H9 (cell line): ENCODE data around the gene MARK4. TPM values are rescaled to one million over a fixed set of nuclear protein-coding genes. Genes with fewer than 3 reads are reported as not detected.
"Not testable (repeated sequence)": the region's sequence is repeated elsewhere in the genome, so short reads cannot be mapped to it uniquely, and the experiment has no call there.

Source experiments
- DNase-seq: peaks from one replicate; pipeline ENCODE4 v3.0.0-alpha.2; 2017
- H2AFZ ChIP-seq: one replicate; pipeline ENCODE4 v1.6.1; 2013; ENCODE audit warnings: mild to moderate bottlenecking, low read length, control low read depth, moderate library complexity
- H2AK5ac ChIP-seq: 2 replicates; pipeline ENCODE4 v1.6.1; 2013; ENCODE audit warnings: low read length, control low read depth, mixed read lengths; ENCODE audit not compliant: insufficient read length
- H2BK120ac ChIP-seq: one replicate; pipeline ENCODE4 v1.6.1; 2013; ENCODE audit warnings: low read depth, mild to moderate bottlenecking, low read length, control low read depth, inconsistent platforms; ENCODE audit not compliant: poor library complexity, severe bottlenecking
- H2BK12ac ChIP-seq: 2 replicates; pipeline ENCODE4 v1.6.1; 2013; ENCODE audit warnings: low read length, control low read depth, mixed read lengths, low read depth; ENCODE audit not compliant: insufficient read length
- H2BK15ac ChIP-seq: 2 replicates; pipeline ENCODE4 v1.6.1; 2013; ENCODE audit warnings: low read depth, low read length, control low read depth
- H2BK20ac ChIP-seq: one replicate; pipeline ENCODE4 v1.6.1; 2013; ENCODE audit warnings: low read depth, mild to moderate bottlenecking, low read length, control low read depth, inconsistent platforms; ENCODE audit not compliant: poor library complexity, severe bottlenecking
- H2BK5ac ChIP-seq: 2 replicates; pipeline ENCODE4 v1.6.1; 2013; ENCODE audit warnings: low read length, control low read depth, mixed read lengths; ENCODE audit not compliant: insufficient read length
- H3K14ac ChIP-seq: 2 replicates; pipeline ENCODE4 v1.6.1; 2013; ENCODE audit warnings: low read length, control low read depth; ENCODE audit not compliant: insufficient read depth
- H3K18ac ChIP-seq: 2 replicates; pipeline ENCODE4 v1.6.1; 2013; ENCODE audit warnings: low read depth, mild to moderate bottlenecking, mixed read lengths, low read length, control low read depth; ENCODE audit not compliant: insufficient read length
- H3K23ac ChIP-seq: 2 replicates; pipeline ENCODE4 v1.6.1; 2013; ENCODE audit warnings: low read length, control low read depth, mixed read lengths, low read depth; ENCODE audit not compliant: insufficient read length
- H3K23me2 ChIP-seq: 2 replicates; pipeline ENCODE4 v1.6.1; 2013; ENCODE audit warnings: low read depth, mild to moderate bottlenecking, mixed read lengths, low read length, control low read depth; ENCODE audit not compliant: insufficient read length, poor library complexity, severe bottlenecking
- H3K27ac ChIP-seq: 2 replicates; pipeline ENCODE4 v1.5.1; 2013; ENCODE audit warnings: low read length, control low read depth, mixed read lengths, low read depth; ENCODE audit not compliant: insufficient read length
- H3K27me3 ChIP-seq: 2 replicates; pipeline ENCODE4 v1.6.1; 2013; ENCODE audit warnings: low read length, control low read depth, inconsistent platforms; ENCODE audit not compliant: insufficient read depth
- H3K4ac ChIP-seq: 2 replicates; pipeline ENCODE4 v1.6.1; 2013; ENCODE audit warnings: low read depth, mild to moderate bottlenecking, control low read depth, inconsistent platforms, low read length, moderate library complexity
- H3K4me1 ChIP-seq: 2 replicates; pipeline ENCODE4 v1.6.1; 2013; ENCODE audit warnings: low read length, control low read depth, inconsistent platforms; ENCODE audit not compliant: insufficient read depth
- H3K4me2 ChIP-seq: 2 replicates; pipeline ENCODE4 v1.6.1; 2013; ENCODE audit warnings: low read length, control low read depth, mixed read lengths; ENCODE audit not compliant: insufficient read length, insufficient read depth
- H3K56ac ChIP-seq: 2 replicates; pipeline ENCODE4 v1.6.1; 2013; ENCODE audit warnings: low read depth, mild to moderate bottlenecking, mixed read lengths, low read length, control low read depth; ENCODE audit not compliant: insufficient read length
- H3K79me1 ChIP-seq: 2 replicates; pipeline ENCODE4 v1.6.1; 2013; ENCODE audit warnings: low read depth, mild to moderate bottlenecking, moderate library complexity, low read length, control low read depth, inconsistent platforms; ENCODE audit not compliant: insufficient read depth, poor library complexity, severe bottlenecking
- H3K79me2 ChIP-seq: 2 replicates; pipeline ENCODE4 v1.6.1; 2013; ENCODE audit warnings: low read length, control low read depth, inconsistent platforms; ENCODE audit not compliant: insufficient read depth
- H3K9ac ChIP-seq: 2 replicates; pipeline ENCODE4 v1.6.1; 2013; ENCODE audit warnings: low read length, control low read depth, mixed read lengths; ENCODE audit not compliant: insufficient read length; ENCODE audit errors: extremely low read depth
- H3K9me3 ChIP-seq: one replicate; pipeline ENCODE4 v1.6.1; 2013; ENCODE audit warnings: low read depth, low read length, inconsistent platforms; ENCODE audit not compliant: control insufficient read depth
- H3T11ph ChIP-seq: one replicate; pipeline ENCODE4 v1.6.1; 2013; ENCODE audit warnings: mild to moderate bottlenecking, low read length, control low read depth, inconsistent platforms
- H4K20me1 ChIP-seq: one replicate; pipeline ENCODE4 v1.6.1; 2013; ENCODE audit not compliant: control insufficient read depth, insufficient read length, insufficient read depth
- H4K5ac ChIP-seq: 2 replicates; pipeline ENCODE4 v1.6.1; 2013; ENCODE audit warnings: low read depth, mild to moderate bottlenecking, mixed read lengths, low read length, control low read depth; ENCODE audit not compliant: insufficient read length
- H4K8ac ChIP-seq: replicated peaks from 2 replicates; pipeline ENCODE4 v1.6.1; 2013; ENCODE audit warnings: low read length, control low read depth, mixed read lengths, low read depth; ENCODE audit not compliant: insufficient read length
- H4K91ac ChIP-seq: 2 replicates; pipeline ENCODE4 v1.6.1; 2013; ENCODE audit warnings: low read depth, mild to moderate bottlenecking, moderate library complexity, mixed read lengths, low read length, control low read depth; ENCODE audit not compliant: insufficient read length
- H3K27ac Mint-ChIP-seq, 3 experiments: 2 replicates in 2 of 3; 3 replicates in 1 of 3; pipeline ENCODE4 v1.8.0; 2020 to 2021; ENCODE audit warnings: mixed read lengths in 3 of 3, mild to moderate bottlenecking in 1 of 3, moderate library complexity in 1 of 3
- H3K27me3 Mint-ChIP-seq: 2 replicates; pipeline ENCODE4 v1.8.0; 2021; ENCODE audit warnings: low read depth, mild to moderate bottlenecking, moderate library complexity, mixed read lengths
- H3K36me3 Mint-ChIP-seq, 3 experiments: 2 replicates in 2 of 3; 3 replicates in 1 of 3; pipeline ENCODE4 v1.8.0; 2020 to 2021; ENCODE audit warnings: low read depth in 3 of 3, mixed read lengths in 3 of 3; ENCODE audit not compliant: insufficient read depth in 1 of 3
- H3K4me1 Mint-ChIP-seq, 2 experiments: 2 replicates each; pipeline ENCODE4 v1.8.0; 2020; ENCODE audit warnings: mixed read lengths in 2 of 2
- H3K4me3 Mint-ChIP-seq, 2 experiments: 2 replicates in 1 of 2; 3 replicates in 1 of 2; pipeline ENCODE4 v1.8.0; 2020 to 2021; ENCODE audit warnings: mild to moderate bottlenecking in 2 of 2, mixed read lengths in 2 of 2, moderate library complexity in 1 of 2
- H3K9me3 Mint-ChIP-seq, 2 experiments: 2 replicates in 1 of 2; 3 replicates in 1 of 2; pipeline ENCODE4 v1.8.0; 2020; ENCODE audit warnings: mild to moderate bottlenecking in 2 of 2, mixed read lengths in 2 of 2, moderate library complexity in 1 of 2
- CTCF ChIP-seq: fragments of 200-600 bp; sonication (generic); conservative IDR thresholded peaks from 3 replicates; pipeline ENCODE4 v1.8.0; 2021; ENCODE audit warnings: antibody characterized with exemption, mild to moderate bottlenecking
- WGBS: extraction: QIAGEN DNeasy Blood & Tissue Kit; methylation state at CpG from one replicate; pipeline ENCODE4 v1.1.7; 2013; ENCODE audit warnings: missing lambda C conversion rate, low lambda C conversion rate, mixed read lengths; ENCODE audit not compliant: insufficient read length; ENCODE audit errors: extremely low coverage; 5-methylcytosine and 5-hydroxymethylcytosine counted together
- total RNA-seq: library from RNA; stranded (reverse); gene quantifications from 2 replicates; pipeline ENCODE4 v1.2.1, GENCODE V29; 2021

Gene MARK4
- total RNA-seq, 1 experiment from 2014 or later = 44.7 TPM

DNA sequence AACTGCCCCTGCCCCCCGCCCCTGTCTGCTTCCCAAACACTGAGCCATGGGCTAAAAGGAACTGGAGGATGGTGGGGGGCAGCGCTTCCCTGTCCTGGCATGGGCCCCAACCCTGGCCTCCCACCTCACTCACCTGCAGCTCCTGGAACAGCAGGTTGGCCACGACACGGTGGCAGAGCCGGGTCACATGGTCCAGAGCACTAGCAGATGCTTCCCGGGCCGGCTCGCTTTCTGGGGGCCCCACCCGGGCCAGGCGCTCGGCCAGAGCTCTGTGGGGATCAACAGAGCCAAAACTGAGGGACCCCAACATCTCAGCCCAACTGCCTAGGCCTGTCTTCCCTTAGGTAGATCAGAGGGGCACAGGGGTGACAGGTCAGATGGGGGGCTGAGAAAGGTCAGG lies 26.4 kb upstream of the MARK4 start:
- H3K9me3 ChIP-seq = no peaks in the 10 kb centered on the region
- no peak overlapping the region for H3T11ph ChIP-seq
- H2AK5ac ChIP-seq = no peak overlapping the region
- H3K56ac ChIP-seq = no peak overlapping the region
- DNase-seq = no peak
- H2BK5ac ChIP-seq = no peak overlapping the region
- H3K4me1 ChIP-seq = no peaks in the 10 kb centered on the region
- H3K79me2 ChIP-seq = no peaks in the 10 kb centered on the region
- no peaks in the 10 kb centered on the region for H3K79me1 ChIP-seq
- no peak overlapping the region for H4K91ac ChIP-seq
- TF ChIP-seq CTCF = no peak
- H3K27ac Mint-ChIP-seq = no peak overlapping the region
- H3K9ac ChIP-seq = no peak overlapping the region
- H4K20me1 ChIP-seq = no peaks in the 10 kb centered on the region
- H2BK120ac ChIP-seq = no peak overlapping the region
- no peaks in the 10 kb centered on the region for H3K27me3 ChIP-seq
- no peak overlapping the region for H2BK12ac ChIP-seq
- no peak overlapping the region; the same call in 1 of the 2 replicates for H3K14ac ChIP-seq
- H3K23me2 ChIP-seq = no peaks in the 10 kb centered on the region
- H3K27me3 Mint-ChIP-seq = peaks cover 68% of the 10 kb centered on the region
- no peak overlapping the region for H4K5ac ChIP-seq
- no peak overlapping the region for H3K23ac ChIP-seq
- no peak overlapping the region for H3K4ac ChIP-seq
- no peak overlapping the region for H4K8ac ChIP-seq
- H3K4me1 Mint-ChIP-seq = peaks cover 0 to 4% of the 10 kb centered on the region in 2 experiments; a peak in 1 of 4 replicates
- H3K9me3 Mint-ChIP-seq = no peaks in the 10 kb centered on the region
- no peak overlapping the region for H3K27ac ChIP-seq
- no peak overlapping the region for H2BK15ac ChIP-seq
- no peak overlapping the region for H3K18ac ChIP-seq
- H3K4me3 Mint-ChIP-seq = no peak overlapping the region
- H2BK20ac ChIP-seq = no peak overlapping the region
- no peak overlapping the region for H2AFZ ChIP-seq
- no peaks in the 10 kb centered on the region for H3K36me3 Mint-ChIP-seq
- no CpG with 5 or more reads among the region's 11 CpGs for WGBS
- H3K4me2 ChIP-seq = no peak overlapping the region

DNA sequence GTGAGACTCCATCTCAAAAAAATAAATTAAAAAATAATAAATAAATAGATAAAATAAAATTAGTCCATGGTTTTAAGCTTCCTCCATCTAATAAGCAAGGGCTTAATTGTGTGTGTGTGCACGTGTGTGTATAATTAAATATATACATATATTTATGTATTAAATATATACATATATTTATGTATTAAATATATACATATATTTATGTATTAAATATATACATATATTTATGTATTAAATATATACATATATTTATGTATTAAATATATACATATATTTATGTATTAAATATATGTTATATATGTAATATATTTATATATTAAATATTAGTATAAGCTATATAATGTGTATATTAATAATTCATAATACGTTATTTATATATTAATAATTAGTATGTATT lies 22.0 kb upstream of the MARK4 start:
- peaks cover 15% of the 10 kb centered on the region for H3K27me3 ChIP-seq
- H3K56ac ChIP-seq, H4K5ac ChIP-seq, H3K36me3 Mint-ChIP-seq, H4K20me1 ChIP-seq, DNase-seq, H2BK15ac ChIP-seq, H3K9ac ChIP-seq, H4K8ac ChIP-seq, H3K4me3 Mint-ChIP-seq, H3K4me2 ChIP-seq, H3K23me2 ChIP-seq, H4K91ac ChIP-seq, H3K9me3 Mint-ChIP-seq, H3K27ac ChIP-seq, H2AK5ac ChIP-seq, H2AFZ ChIP-seq, H2BK12ac ChIP-seq, H3K4me1 Mint-ChIP-seq, H2BK5ac ChIP-seq, H3K27ac Mint-ChIP-seq, H3K14ac ChIP-seq, H2BK120ac ChIP-seq, H3T11ph ChIP-seq, H3K23ac ChIP-seq, H3K79me1 ChIP-seq, H3K4me1 ChIP-seq, H2BK20ac ChIP-seq, H3K18ac ChIP-seq, H3K4ac ChIP-seq, H3K9me3 ChIP-seq, H3K79me2 ChIP-seq: not testable (repeated sequence)
- WGBS = no CpG with 5 or more reads among the region's 2 CpGs
- peaks cover 70% of the 10 kb centered on the region for H3K27me3 Mint-ChIP-seq
